Measurements from ENCODE around the gene PLA2G4B. TPM values are rescaled to one million over a fixed set of nuclear protein-coding genes. Genes with fewer than 3 reads are reported as not detected.

PLA2G4B gene
- total and polyA plus RNA-seq, 2 of the 8 experiments (the other 6 are each of a cell fraction or from before 2014, with no cell fraction given), result 4.2 to 9.2 TPM

DNA sequence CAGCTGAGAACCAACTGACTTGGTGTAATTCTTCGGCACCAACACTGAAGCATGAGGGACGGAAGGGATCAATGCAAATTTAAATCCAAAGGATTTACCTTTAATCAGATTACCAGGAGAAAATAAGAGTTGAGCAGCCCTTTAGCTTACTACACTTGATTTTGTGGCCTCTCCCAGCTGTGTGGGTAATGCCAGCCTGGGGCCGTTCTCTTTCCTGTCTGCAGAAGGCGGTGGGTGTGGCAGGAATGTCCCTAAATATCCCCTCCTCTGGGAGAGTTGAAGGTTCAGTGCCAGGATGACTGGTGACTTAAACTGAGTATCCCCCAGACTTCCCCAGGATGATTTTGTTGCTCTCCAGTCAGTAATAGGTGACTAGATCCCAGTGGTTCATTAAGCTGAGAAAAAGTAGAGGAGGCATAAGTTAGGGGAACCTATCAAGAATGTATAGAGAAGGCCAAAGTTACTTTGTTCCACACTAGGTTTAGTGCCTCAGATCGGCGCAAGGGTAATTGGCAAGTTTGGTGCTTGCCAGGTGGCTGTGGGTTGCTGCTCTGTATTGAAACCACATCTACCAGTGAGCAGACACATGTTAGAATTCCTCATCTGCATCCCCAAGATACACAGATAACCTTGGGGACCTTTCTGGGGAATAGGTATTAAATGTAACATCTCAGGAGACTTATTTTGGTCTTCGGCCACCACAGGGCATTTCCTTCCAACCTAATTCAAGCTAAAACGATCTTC is 41.3 kb upstream of the PLA2G4B start:
- H2BK5ac ChIP-seq (ENCODE audit: low read depth, low read length), result no peak overlapping the region
- H3K18ac ChIP-seq (ENCODE audit: extremely low read depth, low read length), result no peak overlapping the region
- no peak overlapping the region for H2BK20ac ChIP-seq (ENCODE audit: low read length)
- H3K36me3 ChIP-seq (ENCODE audit: control insufficient read depth in 2 of 4, insufficient read depth in 4 of 4, low read length in 3 of 4), result no peaks in the 10 kb centered on the region
- H3K4me3 ChIP-seq (ENCODE audit: extremely low read depth in 1 of 4, insufficient read depth in 2 of 4, low read depth in 3 of 4, low read length in 4 of 4), result no peak overlapping the region
- no peak overlapping the region for H2BK120ac ChIP-seq (replicated peaks; ENCODE audit: low read depth, low read length)
- H3K9me3 ChIP-seq (ENCODE audit: insufficient read depth in 2 of 2, low read depth in 1 of 2, low read length in 1 of 2), result no peaks in the 10 kb centered on the region
- H4K8ac ChIP-seq (ENCODE audit: extremely low read depth, insufficient read depth, low read length), result no peak overlapping the region
- no peak overlapping the region for H3K14ac ChIP-seq (ENCODE audit: insufficient read length)
- TF ChIP-seq CTBP2 (IDR thresholded peaks at IDR 0.05; ENCODE audit: borderline replicate concordance, insufficient read depth, insufficient read length, low read length) (no peak), GTF2F1 (IDR thresholded peaks at IDR 0.05; ENCODE audit: borderline replicate concordance, low read depth, low read length) (no peak), SIN3A (conservative IDR thresholded peaks at IDR 0.05 in 1 of 2, IDR thresholded peaks at IDR 0.05 in 1 of 2; ENCODE audit: low read depth in 1 of 2, low read length in 2 of 2) (no peak), PHF8 (conservative IDR thresholded peaks at IDR 0.05; ENCODE audit: low read depth, low read length) (no peak), TAF7 (optimal IDR thresholded peaks at IDR 0.05; ENCODE audit: borderline replicate concordance, low read depth, low read length) (no peak)
- no peak overlapping the region for H3K9ac ChIP-seq (replicated peaks in 1 of 4; ENCODE audit: extremely low read depth in 1 of 4, low read depth in 3 of 4, low read length in 3 of 4)
- H2AK5ac ChIP-seq (ENCODE audit: low read depth, low read length), result no peak overlapping the region
- no peaks in the 10 kb centered on the region; a peak in 1 of 4 replicates for H3K79me2 ChIP-seq (ENCODE audit: control insufficient read depth in 1 of 2, insufficient read depth in 2 of 2, low read length in 2 of 2)
- H3K23me2 ChIP-seq (ENCODE audit: low read depth, low read length), result no peaks in the 10 kb centered on the region
- DNase-seq (ENCODE audit: low read depth in 1 of 2, low spot score in 2 of 2), result no peak
- ChIA-PET CTCF (ENCODE audit: partially characterized antibody) (interaction anchor here (1.1 to 2.4 kb wide), 3 partner anchors 13 to 61 kb away, joined by 3 to 20 read pairs (median 4); partner anchors contain the start of gene MAPKBP1), POLR2A (ENCODE audit: partially characterized antibody) (interaction anchor here (1.4 kb wide), 1 partner anchor 23 kb away, joined by 4 read pairs; the partner anchor contains the start of gene MAPKBP1)
- no peak for FAIRE-seq
- H3K27me3 ChIP-seq (replicated peaks in 1 of 4; ENCODE audit: control insufficient read depth in 3 of 4, extremely low read depth in 1 of 4, insufficient read depth in 3 of 4, low read length in 3 of 4), result no peaks in the 10 kb centered on the region
- H3K23ac ChIP-seq (ENCODE audit: insufficient read length), result no peak overlapping the region
- H2AFZ ChIP-seq (ENCODE audit: low read length), result no peak overlapping the region
- H2BK15ac ChIP-seq (ENCODE audit: low read length), result no peak overlapping the region
- no peak overlapping the region for H3K4ac ChIP-seq (replicated peaks; ENCODE audit: insufficient read length, low read depth, low read length)
- no peak overlapping the region for H2BK12ac ChIP-seq (ENCODE audit: low read depth, low read length)
- 89% methylated on average over 8 of the region's 8 CpGs; no CpG with 5 or more reads in 1 of the 2 experiments for WGBS, 2 experiments (ENCODE audit: extremely low coverage in 1 of 2, insufficient coverage in 1 of 2, insufficient read length in 1 of 2, insufficient replicate concordance in 2 of 2, low coverage in 1 of 2, low lambda C conversion rate in 2 of 2, missing lambda C conversion rate in 1 of 2)
- peaks cover 0 to 2% of the 10 kb centered on the region in 2 experiments for H4K20me1 ChIP-seq (replicated peaks in 1 of 2; ENCODE audit: control insufficient read depth in 1 of 2, insufficient read depth in 2 of 2, low read length in 2 of 2)
- no peaks in the 10 kb centered on the region for H3K4me1 ChIP-seq (replicated peaks in 1 of 4; ENCODE audit: control insufficient read depth in 3 of 4, insufficient read depth in 4 of 4, low read length in 3 of 4)
- no peak overlapping the region for H4K91ac ChIP-seq (replicated peaks; ENCODE audit: insufficient read length, low read length)
- no peak overlapping the region for H3K4me2 ChIP-seq (ENCODE audit: insufficient read depth in 1 of 2, low read depth in 2 of 2, low read length in 2 of 2)
- no peak overlapping the region for H3K27ac ChIP-seq (ENCODE audit: low read depth, low read length)
- H3K56ac ChIP-seq (replicated peaks; ENCODE audit: insufficient read length, low read depth, low read length), result no peak overlapping the region
- H3K79me1 ChIP-seq (ENCODE audit: low read depth, low read length), result no peaks in the 10 kb centered on the region
- no peak overlapping the region for H4K5ac ChIP-seq (ENCODE audit: insufficient read length, low read depth, low read length)
